OCI-LY1 (cell line): ENCODE measurements around the gene ADGB.
"Not testable (repeated sequence)": the region's sequence is repeated elsewhere in the genome, so short reads cannot be mapped to it uniquely, and the experiment has no call there.

ENCODE experiments used
- H2AFZ ChIP-seq: fragments of 200-600 bp; sonication (generic), shearing (Covaris generic); 2 replicates; pipeline ENCODE4 v1.6.0; 2014; ENCODE audit warnings: antibody characterized with exemption, mild to moderate bottlenecking, low read length
- H3F3A ChIP-seq: fragments of 200-600 bp; sonication (generic), shearing (Covaris generic); 2 replicates; pipeline ENCODE4 v1.6.0; 2014; ENCODE audit warnings: mild to moderate bottlenecking, antibody characterized with exemption, low read length, moderate library complexity; ENCODE audit not compliant: insufficient read depth
- H3K27ac ChIP-seq: fragments of 200-600 bp; sonication (generic); 2 replicates; pipeline ENCODE4 v1.5.1; 2014; ENCODE audit warnings: low read length, mixed run types, mild to moderate bottlenecking, low read depth; ENCODE audit not compliant: poor library complexity, severe bottlenecking
- H3K27me3 ChIP-seq: fragments of 200-600 bp; sonication (generic); 2 replicates; pipeline ENCODE4 v1.6.0; 2014; ENCODE audit warnings: antibody characterized with exemption, mild to moderate bottlenecking, low read length, moderate library complexity; ENCODE audit not compliant: insufficient read depth
- H3K36me3 ChIP-seq: fragments of 200-600 bp; sonication (generic); 2 replicates; pipeline ENCODE4 v1.6.1; 2014; ENCODE audit warnings: mild to moderate bottlenecking, antibody characterized with exemption, low read length, moderate library complexity, mixed read lengths; ENCODE audit not compliant: insufficient read depth
- H3K4me1 ChIP-seq: fragments of 200-600 bp; sonication (generic); 2 replicates; pipeline ENCODE4 v1.5.1; 2014; ENCODE audit warnings: mild to moderate bottlenecking, low read length, moderate library complexity; ENCODE audit not compliant: insufficient read depth, severe bottlenecking
- H3K4me2 ChIP-seq: fragments of 200-600 bp; sonication (generic), shearing (Covaris generic); 2 replicates; pipeline ENCODE4 v1.6.1; 2014; ENCODE audit warnings: low read length
- H3K4me3 ChIP-seq: fragments of 200-600 bp; sonication (generic); 2 replicates; pipeline ENCODE4 v1.5.1; 2014; ENCODE audit warnings: low read length, low read depth, mild to moderate bottlenecking, mixed read lengths; ENCODE audit not compliant: poor library complexity, severe bottlenecking
- H3K79me2 ChIP-seq: fragments of 200-600 bp; shearing (Covaris generic); 2 replicates; pipeline ENCODE4 v1.6.1; 2016; ENCODE audit warnings: mixed run types, low read length, mixed read lengths; ENCODE audit not compliant: insufficient read depth
- H3K9ac ChIP-seq: fragments of 200-600 bp; sonication (generic), shearing (Covaris generic); 2 replicates; pipeline ENCODE4 v1.6.1; 2014; ENCODE audit warnings: mild to moderate bottlenecking, low read length, mixed read lengths
- H3K9me2 ChIP-seq: fragments of 200-600 bp; sonication (generic), shearing (Covaris generic); 2 replicates; pipeline ENCODE4 v1.6.1; 2014; ENCODE audit warnings: low read depth, mild to moderate bottlenecking, low read length, mixed read lengths
- H3K9me3 ChIP-seq: fragments of 200-600 bp; shearing (Covaris generic); 2 replicates; pipeline ENCODE4 v1.6.1; 2014; ENCODE audit warnings: low read length, mixed read lengths
- H4K20me1 ChIP-seq: fragments of 200-600 bp; sonication (generic), shearing (Covaris generic); 2 replicates; pipeline ENCODE4 v1.6.0; 2016; ENCODE audit warnings: mild to moderate bottlenecking, low read length; ENCODE audit not compliant: insufficient read depth
- CTCF ChIP-seq: fragments of 200-600 bp; sonication (generic), shearing (Covaris generic); IDR thresholded peaks from 2 replicates; pipeline ENCODE4 v1.5.1; 2017; ENCODE audit warnings: mild to moderate bottlenecking, antibody characterized with exemption, low read length, moderate library complexity, mixed read lengths
- EZH2 ChIP-seq: fragments of 200-600 bp; sonication (generic), shearing (Covaris generic); IDR thresholded peaks from 2 replicates; pipeline ENCODE4 v1.8.0; 2017; ENCODE audit warnings: borderline replicate concordance, mixed run types, mild to moderate bottlenecking, antibody characterized with exemption, low read length, moderate library complexity, mixed read lengths

The ADGB gene

GRCh38 chr6:146814148-146814750 lies 215.5 kb downstream of the ADGB start:
- Histone ChIP-seq H3K36me3 (no peaks in the 10 kb centered on the region), H3K4me1 (no peaks in the 10 kb centered on the region), H3K79me2 (no peaks in the 10 kb centered on the region), H3K4me3 (no peak overlapping the region), H3K27me3 (no peaks in the 10 kb centered on the region), H3K9me2 (no peaks in the 10 kb centered on the region), H3K9ac (no peak overlapping the region), H3K27ac (no peak overlapping the region), H3K9me3 (no peaks in the 10 kb centered on the region), H3F3A (no peaks in the 10 kb centered on the region), H2AFZ (no peak overlapping the region), H4K20me1 (no peaks in the 10 kb centered on the region), H3K4me2 (no peak overlapping the region)
- TF ChIP-seq CTCF (no peak), EZH2 (no peak)

DNA sequence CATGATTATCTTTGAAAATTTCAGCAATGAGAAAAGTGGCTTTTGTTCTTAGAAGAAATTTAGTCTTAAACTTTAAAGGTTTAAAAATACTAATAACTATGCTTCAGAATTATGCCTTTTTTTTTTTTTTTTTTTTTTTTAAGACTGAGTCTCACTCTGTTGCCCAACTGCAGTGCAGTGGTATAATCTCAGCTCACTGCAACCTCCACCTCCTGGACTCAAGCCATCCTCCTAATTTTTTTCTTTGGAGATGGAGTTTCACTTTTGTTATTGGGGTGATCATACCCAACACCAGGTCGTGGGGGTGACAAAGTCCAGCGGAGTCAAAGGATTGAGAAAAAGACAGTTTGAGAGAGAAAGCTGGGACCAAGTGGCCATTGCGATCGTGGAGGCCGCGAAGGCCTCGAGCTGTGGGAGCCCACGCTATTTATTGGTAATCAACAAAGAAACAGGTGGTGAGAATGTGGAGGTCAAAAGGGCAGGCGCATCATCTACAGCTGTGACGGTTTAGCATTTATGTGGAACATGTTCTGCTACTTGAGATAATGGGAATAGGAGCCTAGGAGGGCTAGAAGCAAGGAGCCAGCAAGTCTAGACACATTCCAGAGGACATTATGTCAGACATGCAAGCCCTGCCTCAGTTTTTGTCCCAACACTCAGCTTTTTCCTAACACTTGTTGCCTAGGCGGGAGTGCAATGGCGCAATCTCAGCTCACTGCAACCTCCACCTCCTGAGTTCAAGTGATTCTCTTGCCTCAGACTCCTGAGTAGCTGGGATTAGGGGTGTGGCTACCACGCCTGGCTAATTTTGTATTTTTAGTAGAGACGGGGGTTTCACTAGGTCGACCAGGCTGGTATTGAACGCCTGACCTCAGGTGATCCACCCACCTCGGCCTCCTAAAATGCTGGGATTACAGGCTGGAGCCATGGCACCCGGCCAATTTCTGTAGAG lies 217.0 kb downstream of the ADGB start:
- H3K4me2 ChIP-seq, H3K9me3 ChIP-seq, H3K27me3 ChIP-seq, H3F3A ChIP-seq, H3K79me2 ChIP-seq, H2AFZ ChIP-seq, H3K4me3 ChIP-seq, H3K9me2 ChIP-seq, H4K20me1 ChIP-seq, H3K36me3 ChIP-seq, H3K9ac ChIP-seq, H3K27ac ChIP-seq, H3K4me1 ChIP-seq: not testable (repeated sequence)

DNA sequence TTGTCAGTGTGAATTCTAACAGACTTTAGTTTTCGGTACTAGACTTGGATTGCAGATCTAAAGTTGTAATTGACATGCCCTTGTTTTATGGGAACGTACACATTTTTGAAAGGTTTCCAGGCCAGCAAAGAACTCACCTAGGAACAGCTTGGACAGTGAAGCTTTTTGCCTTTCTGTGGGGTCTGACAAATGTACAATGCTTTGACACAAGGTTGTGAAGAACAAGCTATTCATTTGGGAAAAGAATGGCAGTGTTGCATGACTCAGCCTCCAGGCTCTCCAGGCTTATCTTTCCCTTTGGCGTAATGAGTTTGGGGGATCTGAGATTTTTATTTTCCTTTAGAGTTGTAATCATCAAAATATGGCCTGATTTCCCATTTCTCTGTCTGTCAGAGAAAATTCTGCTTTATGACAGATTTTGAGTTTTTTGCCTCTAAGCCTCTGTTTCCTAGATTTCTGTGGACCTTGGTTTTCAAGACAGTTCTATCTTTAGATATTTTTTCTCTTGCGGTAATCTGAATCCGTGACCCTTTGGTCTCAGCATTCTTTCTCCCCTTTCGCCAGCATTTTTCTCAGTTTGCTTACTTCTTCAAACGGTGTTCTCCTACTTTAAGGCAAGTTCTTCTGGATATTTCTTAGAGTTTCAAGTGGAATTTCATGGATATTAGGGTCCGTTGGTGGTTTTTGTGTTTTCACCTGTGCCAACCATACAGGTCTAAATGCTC lies 221.0 kb downstream of the ADGB start:
- H4K20me1 ChIP-seq = no peaks in the 10 kb centered on the region
- H3F3A ChIP-seq = no peaks in the 10 kb centered on the region
- H3K27ac ChIP-seq = no peak overlapping the region
- H3K4me1 ChIP-seq = no peaks in the 10 kb centered on the region
- H3K79me2 ChIP-seq = no peaks in the 10 kb centered on the region
- no peak overlapping the region for H3K4me2 ChIP-seq
- no peaks in the 10 kb centered on the region for H3K36me3 ChIP-seq
- H3K4me3 ChIP-seq = no peak overlapping the region
- TF ChIP-seq CTCF = no peak
- no peak for TF ChIP-seq EZH2
- no peak overlapping the region for H3K9ac ChIP-seq
- no peaks in the 10 kb centered on the region for H3K9me2 ChIP-seq
- no peaks in the 10 kb centered on the region for H3K9me3 ChIP-seq
- no peaks in the 10 kb centered on the region for H3K27me3 ChIP-seq
- no peak overlapping the region for H2AFZ ChIP-seq
